Measurements from ENCODE around the gene SH3RF2. TPM values are rescaled to one million over a fixed set of nuclear protein-coding genes. Genes with fewer than 3 reads are reported as not detected.

Gene SH3RF2
- total and polyA plus RNA-seq, 9 of the 15 experiments (the other 6 are each of a cell fraction or from before 2014, with no cell fraction given): 0.05 TPM; not detected in 8

DNA sequence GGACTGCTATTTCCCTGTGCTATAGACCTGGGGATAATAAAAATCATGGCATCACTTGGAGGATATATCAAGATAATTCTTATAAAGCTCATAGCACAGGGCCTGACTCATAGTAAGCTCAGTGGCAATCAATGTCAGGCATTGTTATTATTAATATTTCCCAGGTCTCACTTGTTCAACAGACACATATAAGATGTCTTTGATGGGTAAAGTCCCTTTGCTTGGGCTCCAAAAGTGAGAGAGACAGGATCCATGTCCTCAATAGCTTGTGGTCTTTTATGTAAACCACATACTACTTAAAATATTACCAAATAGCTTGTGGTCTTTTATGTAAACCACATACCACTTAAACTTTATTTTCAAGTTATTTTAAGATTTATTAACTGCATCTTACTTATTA, 11.2 kb downstream of the SH3RF2 start:
- DNase-seq (ENCODE audit: extremely low read depth in 1 of 4, low spot score in 3 of 4): no peak
- H3K36me3 ChIP-seq (ENCODE audit: control insufficient read depth, insufficient read depth, low read length): no peaks in the 10 kb centered on the region
- no TSS peak for BruUV-seq (replicated peaks)
- no peaks in the 10 kb centered on the region for H3K4me1 ChIP-seq (replicated peaks in 1 of 2; ENCODE audit: control insufficient read depth in 2 of 2, insufficient read depth in 2 of 2, low read length in 2 of 2)
- no peak overlapping the region for H3K27ac ChIP-seq (ENCODE audit: extremely low read depth, low read depth, low read length)
- no peak overlapping the region for H2AFZ ChIP-seq (ENCODE audit: low read depth, low read length)
- no peak overlapping the region for H3K4me2 ChIP-seq (ENCODE audit: insufficient read depth, low read length)
- FAIRE-seq: no peak
- H3K4me3 ChIP-seq: no peak overlapping the region
- intact Hi-C loops (cut with micrococcal nuclease): no loop called here
- no peaks in the 10 kb centered on the region; the same call in 1 of the 2 replicates for H4K20me1 ChIP-seq (replicated peaks; ENCODE audit: control insufficient read depth, insufficient read depth, low read length)
- H3K9me1 ChIP-seq (ENCODE audit: control insufficient read depth, insufficient read depth, low read length): no peaks in the 10 kb centered on the region
- peaks cover 3 to 9% of the 10 kb centered on the region in 2 experiments; a peak in 1 of 5 replicates for H3K27me3 ChIP-seq (ENCODE audit: control insufficient read depth in 2 of 2, insufficient read depth in 2 of 2, low read length in 2 of 2)
- in situ Hi-C loops (cut with MboI): no loop called here
- no peak for ATAC-seq
- H3K9ac ChIP-seq (ENCODE audit: insufficient read depth in 1 of 2, low read depth in 2 of 2, low read length in 2 of 2): no peak overlapping the region
- TF ChIP-seq, protein P1, sequence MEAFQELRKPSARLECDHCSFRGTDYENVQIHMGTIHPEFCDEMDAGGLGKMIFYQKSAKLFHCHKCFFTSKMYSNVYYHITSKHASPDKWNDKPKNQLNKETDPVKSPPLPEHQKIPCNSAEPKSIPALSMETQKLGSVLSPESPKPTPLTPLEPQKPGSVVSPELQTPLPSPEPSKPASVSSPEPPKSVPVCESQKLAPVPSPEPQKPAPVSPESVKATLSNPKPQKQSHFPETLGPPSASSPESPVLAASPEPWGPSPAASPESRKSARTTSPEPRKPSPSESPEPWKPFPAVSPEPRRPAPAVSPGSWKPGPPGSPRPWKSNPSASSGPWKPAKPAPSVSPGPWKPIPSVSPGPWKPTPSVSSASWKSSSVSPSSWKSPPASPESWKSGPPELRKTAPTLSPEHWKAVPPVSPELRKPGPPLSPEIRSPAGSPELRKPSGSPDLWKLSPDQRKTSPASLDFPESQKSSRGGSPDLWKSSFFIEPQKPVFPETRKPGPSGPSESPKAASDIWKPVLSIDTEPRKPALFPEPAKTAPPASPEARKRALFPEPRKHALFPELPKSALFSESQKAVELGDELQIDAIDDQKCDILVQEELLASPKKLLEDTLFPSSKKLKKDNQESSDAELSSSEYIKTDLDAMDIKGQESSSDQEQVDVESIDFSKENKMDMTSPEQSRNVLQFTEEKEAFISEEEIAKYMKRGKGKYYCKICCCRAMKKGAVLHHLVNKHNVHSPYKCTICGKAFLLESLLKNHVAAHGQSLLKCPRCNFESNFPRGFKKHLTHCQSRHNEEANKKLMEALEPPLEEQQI (IDR thresholded peaks at IDR 0.05): no peak
- TF ChIP-seq ZNF431 (CRISPR knock-in tag; IDR thresholded peaks at IDR 0.05) (no peak), CBFA2T2 (conservative IDR thresholded peaks at IDR 0.05) (no peak), ZNF140 (CRISPR knock-in tag; IDR thresholded peaks at IDR 0.05) (no peak), ZNF165 (CRISPR knock-in tag; IDR thresholded peaks at IDR 0.05; ENCODE audit: borderline replicate concordance) (no peak), SREBF1 (IDR thresholded peaks at IDR 0.05; ENCODE audit: borderline replicate concordance, low read depth, low read length) (no peak), MYNN (IDR thresholded peaks at IDR 0.05) (no peak), MYNN (CRISPR knock-in tag; IDR thresholded peaks at IDR 0.05) (no peak)
- TF ChIP-seq, protein P2, sequence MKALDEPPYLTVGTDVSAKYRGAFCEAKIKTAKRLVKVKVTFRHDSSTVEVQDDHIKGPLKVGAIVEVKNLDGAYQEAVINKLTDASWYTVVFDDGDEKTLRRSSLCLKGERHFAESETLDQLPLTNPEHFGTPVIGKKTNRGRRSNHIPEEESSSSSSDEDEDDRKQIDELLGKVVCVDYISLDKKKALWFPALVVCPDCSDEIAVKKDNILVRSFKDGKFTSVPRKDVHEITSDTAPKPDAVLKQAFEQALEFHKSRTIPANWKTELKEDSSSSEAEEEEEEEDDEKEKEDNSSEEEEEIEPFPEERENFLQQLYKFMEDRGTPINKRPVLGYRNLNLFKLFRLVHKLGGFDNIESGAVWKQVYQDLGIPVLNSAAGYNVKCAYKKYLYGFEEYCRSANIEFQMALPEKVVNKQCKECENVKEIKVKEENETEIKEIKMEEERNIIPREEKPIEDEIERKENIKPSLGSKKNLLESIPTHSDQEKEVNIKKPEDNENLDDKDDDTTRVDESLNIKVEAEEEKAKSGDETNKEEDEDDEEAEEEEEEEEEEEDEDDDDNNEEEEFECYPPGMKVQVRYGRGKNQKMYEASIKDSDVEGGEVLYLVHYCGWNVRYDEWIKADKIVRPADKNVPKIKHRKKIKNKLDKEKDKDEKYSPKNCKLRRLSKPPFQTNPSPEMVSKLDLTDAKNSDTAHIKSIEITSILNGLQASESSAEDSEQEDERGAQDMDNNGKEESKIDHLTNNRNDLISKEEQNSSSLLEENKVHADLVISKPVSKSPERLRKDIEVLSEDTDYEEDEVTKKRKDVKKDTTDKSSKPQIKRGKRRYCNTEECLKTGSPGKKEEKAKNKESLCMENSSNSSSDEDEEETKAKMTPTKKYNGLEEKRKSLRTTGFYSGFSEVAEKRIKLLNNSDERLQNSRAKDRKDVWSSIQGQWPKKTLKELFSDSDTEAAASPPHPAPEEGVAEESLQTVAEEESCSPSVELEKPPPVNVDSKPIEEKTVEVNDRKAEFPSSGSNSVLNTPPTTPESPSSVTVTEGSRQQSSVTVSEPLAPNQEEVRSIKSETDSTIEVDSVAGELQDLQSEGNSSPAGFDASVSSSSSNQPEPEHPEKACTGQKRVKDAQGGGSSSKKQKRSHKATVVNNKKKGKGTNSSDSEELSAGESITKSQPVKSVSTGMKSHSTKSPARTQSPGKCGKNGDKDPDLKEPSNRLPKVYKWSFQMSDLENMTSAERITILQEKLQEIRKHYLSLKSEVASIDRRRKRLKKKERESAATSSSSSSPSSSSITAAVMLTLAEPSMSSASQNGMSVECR (CRISPR knock-in tag; IDR thresholded peaks at IDR 0.05): no peak
- no peaks in the 10 kb centered on the region for H3K79me2 ChIP-seq (ENCODE audit: control insufficient read depth, insufficient read depth, low read length)
- ChIA-PET POLR2A (no interaction called here), CTCF (ENCODE audit: low intra/inter-chr PET ratio) (no interaction called here)
- H3K9me3 ChIP-seq (replicated peaks; ENCODE audit: control insufficient read depth, insufficient read depth, low read depth, low read length): no peaks in the 10 kb centered on the region

Data from K562 (cell line).